Bronchial epithelial cell (primary cell): Measurements from ENCODE around the gene SEZ6L. TPM values are rescaled to one million over a fixed set of nuclear protein-coding genes. Genes with fewer than 3 reads are reported as not detected.

Source experiments
- DNase-seq: peaks from one replicate; pipeline ENCODE4 v3.0.0-alpha.2; 2010; ENCODE audit warnings: low read depth
- FAIRE-seq: peaks from 2 replicates; lab custom pipeline; 2011; peaks lifted over from hg19 to GRCh38; lab: Jason Lieb, UNC
- H3K27me3 ChIP-seq: 2 replicates; pipeline ENCODE4 v1.5.1; 2011; ENCODE audit warnings: low read length; ENCODE audit not compliant: control insufficient read depth, insufficient read depth
- H3K36me3 ChIP-seq: 2 replicates; pipeline ENCODE4 v1.5.1; 2011; ENCODE audit warnings: low read length; ENCODE audit not compliant: control insufficient read depth, insufficient read depth
- H3K4me3 ChIP-seq: 2 replicates; pipeline ENCODE4 v1.5.1; 2011; ENCODE audit warnings: mild to moderate bottlenecking, low read depth, low read length, control low read depth
- CTCF ChIP-seq: IDR thresholded peaks from 2 replicates; pipeline ENCODE4 v1.5.1; 2011; ENCODE audit warnings: mild to moderate bottlenecking, moderate library complexity, low read length, control low read depth, inconsistent platforms; ENCODE audit not compliant: insufficient read depth, severe bottlenecking
- total RNA-seq: library from RNA; depleted of rRNA; stranded (reverse); fragments of >200 nt; gene quantifications from 2 replicates; pipeline ENCODE4 v1.2.1, GENCODE V29; 2014

Gene SEZ6L
- total RNA-seq, 1 donor from 2014 or later, result not detected

GRCh38 chr22:26322179-26322905 is 153.1 kb downstream of the SEZ6L start:
- DNase-seq, result peak; percentile 90
- TF ChIP-seq CTCF, result no peak
- no peaks in the 10 kb centered on the region for H3K36me3 ChIP-seq
- no peak overlapping the region for H3K4me3 ChIP-seq
- FAIRE-seq, result peak; percentile 97
- H3K27me3 ChIP-seq, result peaks cover 1% of the 10 kb centered on the region

- no peak for FAIRE-seq
- no peak for DNase-seq
- Histone ChIP-seq H3K4me3 (no peak overlapping the region), H3K36me3 (no peaks in the 10 kb centered on the region), H3K27me3 (peaks cover 1% of the 10 kb centered on the region)
- no peak for TF ChIP-seq CTCF
These were observed 153.8 kb downstream of the SEZ6L start for GRCh38 chr22:26323013-26323412.

GRCh38 chr22:26324150-26324549 is 154.9 kb downstream of the SEZ6L start:
- no peak for FAIRE-seq
- no peak for TF ChIP-seq CTCF
- H3K36me3 ChIP-seq, result no peaks in the 10 kb centered on the region
- DNase-seq, result no peak
- no peak overlapping the region for H3K4me3 ChIP-seq
- peaks cover 1% of the 10 kb centered on the region for H3K27me3 ChIP-seq

GRCh38 chr22:26325641-26326040 is 156.4 kb downstream of the SEZ6L start:
- H3K27me3 ChIP-seq, result peaks cover 1% of the 10 kb centered on the region
- no peaks in the 10 kb centered on the region for H3K36me3 ChIP-seq
- TF ChIP-seq CTCF, result no peak
- DNase-seq (no peak), FAIRE-seq (no peak)
- no peak overlapping the region for H3K4me3 ChIP-seq

- Histone ChIP-seq H3K36me3 (no peaks in the 10 kb centered on the region), H3K27me3 (peaks cover 1% of the 10 kb centered on the region), H3K4me3 (no peak overlapping the region)
- no peak for DNase-seq
- TF ChIP-seq CTCF, result no peak
- FAIRE-seq, result no peak
These were observed 157.5 kb downstream of the SEZ6L start for GRCh38 chr22:26326803-26327202.

GRCh38 chr22:26327306-26327705 is 158.0 kb downstream of the SEZ6L start:
- FAIRE-seq (peak; percentile 99), DNase-seq (no peak)
- no peaks in the 10 kb centered on the region for H3K36me3 ChIP-seq
- TF ChIP-seq CTCF, result no peak
- peaks cover 1% of the 10 kb centered on the region for H3K27me3 ChIP-seq
- H3K4me3 ChIP-seq, result no peak overlapping the region
